Right lobe of liver (tissue), 4 donors: Measurements from ENCODE around the gene CT45A10.

Experiments
- POLR2A ChIP-seq: fragments of 450-650 bp; IDR thresholded peaks from one replicate; pipeline ENCODE4 v1.6.1; 2017; ENCODE audit warnings: antibody characterized with exemption, mild to moderate bottlenecking
- TF ChIP-seq, protein P1 (sequence below), 4 donors: fragments of 200-600 bp in 3 of 4; fragments of 450-650 bp in 1 of 4; IDR thresholded peaks; one replicate each; pipeline versions ENCODE4 v1.5.1 to v1.8.0; 2016 to 2022; ENCODE audit warnings: antibody characterized with exemption in 4 of 4, mild to moderate bottlenecking in 2 of 4
- donor health status: DM: no; HTN: no; CAD: no.
- donor health status: DM: no; HTN: no; CAD: no.
- donor health status: DM: no; HTN: yes; CAD: no.

- TF ChIP-seq, protein P1, sequence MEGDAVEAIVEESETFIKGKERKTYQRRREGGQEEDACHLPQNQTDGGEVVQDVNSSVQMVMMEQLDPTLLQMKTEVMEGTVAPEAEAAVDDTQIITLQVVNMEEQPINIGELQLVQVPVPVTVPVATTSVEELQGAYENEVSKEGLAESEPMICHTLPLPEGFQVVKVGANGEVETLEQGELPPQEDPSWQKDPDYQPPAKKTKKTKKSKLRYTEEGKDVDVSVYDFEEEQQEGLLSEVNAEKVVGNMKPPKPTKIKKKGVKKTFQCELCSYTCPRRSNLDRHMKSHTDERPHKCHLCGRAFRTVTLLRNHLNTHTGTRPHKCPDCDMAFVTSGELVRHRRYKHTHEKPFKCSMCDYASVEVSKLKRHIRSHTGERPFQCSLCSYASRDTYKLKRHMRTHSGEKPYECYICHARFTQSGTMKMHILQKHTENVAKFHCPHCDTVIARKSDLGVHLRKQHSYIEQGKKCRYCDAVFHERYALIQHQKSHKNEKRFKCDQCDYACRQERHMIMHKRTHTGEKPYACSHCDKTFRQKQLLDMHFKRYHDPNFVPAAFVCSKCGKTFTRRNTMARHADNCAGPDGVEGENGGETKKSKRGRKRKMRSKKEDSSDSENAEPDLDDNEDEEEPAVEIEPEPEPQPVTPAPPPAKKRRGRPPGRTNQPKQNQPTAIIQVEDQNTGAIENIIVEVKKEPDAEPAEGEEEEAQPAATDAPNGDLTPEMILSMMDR (IDR thresholded peaks at IDR 0.05) = no peak
- no peak for TF ChIP-seq POLR2A
Measured at GRCh38 chrX:135890087-135890585, 3.1 kb downstream of the CT45A10 start.
